ENCODE measurements around the gene PSIP1. TPM values are rescaled to one million over a fixed set of nuclear protein-coding genes. Genes with fewer than 3 reads are reported as not detected.
A peak's percentile ranks its signal among the peaks of the same experiment; 100 is the strongest.

The PSIP1 gene
- total and polyA plus RNA-seq, 12 donors: 13.6 to 31.7 (median 21.3) TPM

DNA sequence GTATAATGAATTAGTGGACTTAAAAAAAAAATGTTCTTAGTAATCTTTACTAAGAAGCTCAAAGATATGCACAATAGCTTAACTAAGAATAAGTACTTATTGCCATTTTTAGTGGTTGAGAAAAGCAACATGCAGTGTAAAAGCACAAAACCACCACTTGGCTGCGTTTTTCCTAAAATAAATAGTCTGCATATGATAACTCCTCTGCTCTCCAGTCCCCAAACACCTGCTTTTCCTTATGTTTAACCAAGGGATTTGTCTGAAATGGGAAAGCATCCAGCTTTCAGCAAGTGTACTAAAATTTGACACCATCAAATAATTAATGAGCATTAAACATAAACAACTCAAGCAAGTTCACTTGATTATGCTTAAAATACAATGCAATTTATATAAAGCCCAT lies 41.4 kb downstream of the PSIP1 start:
- Histone ChIP-seq H3K4me3 (no peak overlapping the region), H3K27me3 (no peaks in the 10 kb centered on the region), H3K27ac (no peak overlapping the region), H3K4me1 (no peaks in the 10 kb centered on the region), H3K9me3 (no peaks in the 10 kb centered on the region), H3K36me3 (peaks cover 0 to 100% (median 27%) of the 10 kb centered on the region in 9 donors)
- no peak for DNase-seq
- 77 to 79% methylated on average over 1 of the region's 1 CpG for WGBS, 2 donors
- no peak for ATAC-seq
- intact Hi-C loops (cut with DNase I): loop anchor here in 1 of 10 donors (10.0 kb wide), 1 partner anchor 45 kb away; the partner anchor contains the start of gene PSIP1
- TF ChIP-seq, protein P1, sequence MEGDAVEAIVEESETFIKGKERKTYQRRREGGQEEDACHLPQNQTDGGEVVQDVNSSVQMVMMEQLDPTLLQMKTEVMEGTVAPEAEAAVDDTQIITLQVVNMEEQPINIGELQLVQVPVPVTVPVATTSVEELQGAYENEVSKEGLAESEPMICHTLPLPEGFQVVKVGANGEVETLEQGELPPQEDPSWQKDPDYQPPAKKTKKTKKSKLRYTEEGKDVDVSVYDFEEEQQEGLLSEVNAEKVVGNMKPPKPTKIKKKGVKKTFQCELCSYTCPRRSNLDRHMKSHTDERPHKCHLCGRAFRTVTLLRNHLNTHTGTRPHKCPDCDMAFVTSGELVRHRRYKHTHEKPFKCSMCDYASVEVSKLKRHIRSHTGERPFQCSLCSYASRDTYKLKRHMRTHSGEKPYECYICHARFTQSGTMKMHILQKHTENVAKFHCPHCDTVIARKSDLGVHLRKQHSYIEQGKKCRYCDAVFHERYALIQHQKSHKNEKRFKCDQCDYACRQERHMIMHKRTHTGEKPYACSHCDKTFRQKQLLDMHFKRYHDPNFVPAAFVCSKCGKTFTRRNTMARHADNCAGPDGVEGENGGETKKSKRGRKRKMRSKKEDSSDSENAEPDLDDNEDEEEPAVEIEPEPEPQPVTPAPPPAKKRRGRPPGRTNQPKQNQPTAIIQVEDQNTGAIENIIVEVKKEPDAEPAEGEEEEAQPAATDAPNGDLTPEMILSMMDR (IDR thresholded peaks at IDR 0.05): no peak

GRCh38 chr9:15468145-15468544 lies 42.6 kb downstream of the PSIP1 start:
- DNase-seq (no peak), ATAC-seq (no peak)
- intact Hi-C loops (cut with DNase I): loop anchor here in 1 of 10 donors (1.0 to 10.0 kb wide), 2 partner anchors 31 to 47 kb away; partner anchors contain the start of gene PSIP1
- Histone ChIP-seq H3K27me3 (no peaks in the 10 kb centered on the region), H3K27ac (no peak overlapping the region), H3K9me3 (no peaks in the 10 kb centered on the region), H3K36me3 (peaks cover 0 to 100% (median 31%) of the 10 kb centered on the region in 9 donors), H3K4me3 (no peak overlapping the region), H3K4me1 (no peaks in the 10 kb centered on the region)
- TF ChIP-seq, protein P1 (IDR thresholded peaks at IDR 0.05): no peak
- whole genome bisulfite sequencing, 2 donors: 81 to 89% methylated on average over 3 of the region's 3 CpGs

DNA sequence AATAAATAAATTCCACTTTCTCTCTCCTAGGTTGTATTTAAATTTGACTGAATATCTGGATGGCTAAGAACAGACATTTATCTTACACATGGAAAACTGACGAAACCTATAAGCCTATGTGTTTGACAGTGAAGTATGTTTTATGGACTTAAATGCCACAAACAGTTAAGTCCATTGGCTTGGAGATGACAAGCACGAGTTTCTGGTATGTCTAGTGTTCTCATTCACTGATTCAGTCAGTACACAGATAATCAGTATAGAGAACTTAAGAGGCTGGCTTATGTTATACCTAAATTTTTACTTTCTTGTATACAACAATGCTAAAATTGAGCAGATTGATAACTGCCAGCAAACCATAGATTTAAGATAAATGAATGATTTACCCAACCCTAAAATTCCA lies 49.2 kb downstream of the PSIP1 start:
- Histone ChIP-seq H3K4me1 (no peaks in the 10 kb centered on the region), H3K36me3 (peaks cover 0 to 100% (median 54%) of the 10 kb centered on the region in 9 donors), H3K4me3 (no peak overlapping the region), H3K27ac (no peak overlapping the region), H3K27me3 (no peaks in the 10 kb centered on the region), H3K9me3 (no peaks in the 10 kb centered on the region)
- DNase-seq: no peak
- intact Hi-C loops (cut with DNase I): loop anchor here in 1 of 10 donors (10.0 kb wide), 1 partner anchor 53 kb away; the partner anchor contains the start of gene PSIP1
- TF ChIP-seq, protein P1 (IDR thresholded peaks at IDR 0.05): no peak
- 43 to 58% methylated on average over 2 of the region's 2 CpGs for WGBS, 2 donors
- ATAC-seq: peak in 1 of 8 donors; percentile 86

- Histone ChIP-seq H3K27ac (no peak overlapping the region), H3K36me3 (peaks cover 0 to 100% (median 53%) of the 10 kb centered on the region in 9 donors), H3K4me3 (no peak overlapping the region), H3K9me3 (no peaks in the 10 kb centered on the region), H3K27me3 (no peaks in the 10 kb centered on the region), H3K4me1 (no peaks in the 10 kb centered on the region)
- 96% methylated on average over 8 of the region's 8 CpGs for WGBS, 2 donors
- intact Hi-C loops (cut with DNase I): loop anchor here in 1 of 10 donors (10.0 kb wide), 1 partner anchor 54 kb away; the partner anchor contains the start of gene PSIP1
- TF ChIP-seq, protein P1 (IDR thresholded peaks at IDR 0.05): no peak
- ATAC-seq (peak in 1 of 8 donors; percentile 33), DNase-seq (no peak)
Measured at GRCh38 chr9:15461056-15461455, 49.7 kb downstream of the PSIP1 start.

Measured in heart right ventricle (tissue), 16 donors.